ENCODE measurements around the gene SIRPB1.

DNA sequence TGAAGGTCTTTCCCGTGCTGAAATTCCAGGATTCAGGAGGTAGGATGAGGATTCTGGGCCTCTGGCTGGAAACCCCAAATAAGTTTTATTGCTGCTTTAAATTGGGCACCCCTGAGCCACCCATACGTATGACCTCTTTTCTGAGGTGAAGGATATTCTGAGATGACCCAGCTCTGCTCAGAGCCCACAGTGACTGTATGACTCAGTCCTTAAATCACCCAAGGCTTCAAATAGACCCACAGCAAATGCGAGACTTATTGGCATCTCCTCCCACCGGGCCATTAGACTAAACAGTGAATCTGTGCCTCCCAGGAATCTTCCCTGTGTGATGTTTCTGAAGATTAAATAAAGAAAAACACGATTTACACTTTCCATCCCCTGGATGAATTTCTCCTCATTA lies 28.3 kb upstream of the SIRPB1 start:
- TF ChIP-seq, protein P1, sequence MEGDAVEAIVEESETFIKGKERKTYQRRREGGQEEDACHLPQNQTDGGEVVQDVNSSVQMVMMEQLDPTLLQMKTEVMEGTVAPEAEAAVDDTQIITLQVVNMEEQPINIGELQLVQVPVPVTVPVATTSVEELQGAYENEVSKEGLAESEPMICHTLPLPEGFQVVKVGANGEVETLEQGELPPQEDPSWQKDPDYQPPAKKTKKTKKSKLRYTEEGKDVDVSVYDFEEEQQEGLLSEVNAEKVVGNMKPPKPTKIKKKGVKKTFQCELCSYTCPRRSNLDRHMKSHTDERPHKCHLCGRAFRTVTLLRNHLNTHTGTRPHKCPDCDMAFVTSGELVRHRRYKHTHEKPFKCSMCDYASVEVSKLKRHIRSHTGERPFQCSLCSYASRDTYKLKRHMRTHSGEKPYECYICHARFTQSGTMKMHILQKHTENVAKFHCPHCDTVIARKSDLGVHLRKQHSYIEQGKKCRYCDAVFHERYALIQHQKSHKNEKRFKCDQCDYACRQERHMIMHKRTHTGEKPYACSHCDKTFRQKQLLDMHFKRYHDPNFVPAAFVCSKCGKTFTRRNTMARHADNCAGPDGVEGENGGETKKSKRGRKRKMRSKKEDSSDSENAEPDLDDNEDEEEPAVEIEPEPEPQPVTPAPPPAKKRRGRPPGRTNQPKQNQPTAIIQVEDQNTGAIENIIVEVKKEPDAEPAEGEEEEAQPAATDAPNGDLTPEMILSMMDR (conservative IDR thresholded peaks at IDR 0.05; ENCODE audit: low read depth, low read length) = no peak
- no peak for TF ChIP-seq EZH2 (IDR thresholded peaks at IDR 0.05; ENCODE audit: borderline replicate concordance, low read depth, low read length, poor library complexity, severe bottlenecking)

Data from A673 (cell line).